Loucy (cell line): ENCODE results near the gene KRT3.

ENCODE experiments used
- H2AFZ ChIP-seq: fragments of 200-600 bp; sonication (generic); 2 replicates; pipeline ENCODE4 v1.6.0; 2016; ENCODE audit warnings: antibody characterized with exemption, mild to moderate bottlenecking, low read length, moderate library complexity
- H3F3A ChIP-seq: fragments of 200-600 bp; 2 replicates; pipeline ENCODE4 v1.6.0; 2016; ENCODE audit warnings: antibody characterized with exemption, low read depth, mild to moderate bottlenecking
- H3K27me3 ChIP-seq: fragments of 200-600 bp; sonication (generic); 2 replicates; pipeline ENCODE4 v1.6.1; 2014; ENCODE audit warnings: low read length, mild to moderate bottlenecking; ENCODE audit not compliant: insufficient read depth, poor library complexity, severe bottlenecking
- H3K36me3 ChIP-seq: fragments of 200-600 bp; sonication (generic); 2 replicates; pipeline ENCODE4 v1.6.1; 2016; ENCODE audit warnings: low read length; ENCODE audit not compliant: insufficient read depth
- H3K4me1 ChIP-seq: fragments of 200-600 bp; sonication (generic); 2 replicates; pipeline ENCODE4 v1.5.1; 2014; ENCODE audit warnings: low read length, mild to moderate bottlenecking; ENCODE audit not compliant: insufficient read depth, poor library complexity, severe bottlenecking
- H3K4me2 ChIP-seq: fragments of 200-600 bp; sonication (generic); 2 replicates; pipeline ENCODE4 v1.6.0; 2014; ENCODE audit warnings: antibody characterized with exemption, low read length, low read depth, mild to moderate bottlenecking; ENCODE audit not compliant: poor library complexity, severe bottlenecking
- H3K4me3 ChIP-seq: fragments of 200-600 bp; sonication (generic); 2 replicates; pipeline ENCODE4 v1.5.1; 2014; ENCODE audit warnings: low read length, mild to moderate bottlenecking, mixed read lengths; ENCODE audit not compliant: poor library complexity, severe bottlenecking
- H3K79me2 ChIP-seq: fragments of 200-600 bp; sonication (generic); 2 replicates; pipeline ENCODE4 v1.6.1; 2014; ENCODE audit warnings: low read length; ENCODE audit not compliant: insufficient read depth
- H3K9ac ChIP-seq: fragments of 200-600 bp; sonication (generic); 2 replicates; pipeline ENCODE4 v1.6.0; 2014; ENCODE audit warnings: mild to moderate bottlenecking, low read depth, low read length, moderate library complexity; ENCODE audit not compliant: poor library complexity, severe bottlenecking
- H3K9me2 ChIP-seq: fragments of 200-600 bp; sonication (generic); replicated peaks from 2 replicates; pipeline ENCODE4 v1.6.1; 2016; ENCODE audit warnings: low read depth, low read length, mixed read lengths
- H3K9me3 ChIP-seq: fragments of 200-600 bp; sonication (generic); 2 replicates; pipeline ENCODE4 v1.6.1; 2014; ENCODE audit warnings: mild to moderate bottlenecking, antibody characterized with exemption, low read length, low read depth; ENCODE audit not compliant: insufficient read depth
- H4K20me1 ChIP-seq: fragments of 200-600 bp; sonication (generic); 2 replicates; pipeline ENCODE4 v1.6.0; 2014; ENCODE audit warnings: antibody characterized with exemption, low read length, mild to moderate bottlenecking; ENCODE audit not compliant: insufficient read depth, poor library complexity, severe bottlenecking
- CTCF ChIP-seq: fragments of 200-600 bp; sonication (generic); conservative IDR thresholded peaks from 2 replicates; pipeline ENCODE4 v1.5.1; 2014; ENCODE audit warnings: mild to moderate bottlenecking, antibody characterized with exemption, low read length
- EZH2phosphoT487 ChIP-seq: fragments of 200-600 bp; IDR thresholded peaks from 2 replicates; pipeline ENCODE4 v1.6.1; 2018; ENCODE audit warnings: antibody characterized with exemption, mild to moderate bottlenecking, moderate library complexity, borderline replicate concordance

Gene KRT3

GRCh38 chr12:52826611-52827498, 30.9 kb upstream of the KRT3 start:
- no peaks in the 10 kb centered on the region for H4K20me1 ChIP-seq

GRCh38 chr12:52825961-52826360, 30.0 kb upstream of the KRT3 start:
- no peak overlapping the region for H3K9ac ChIP-seq
- no peaks in the 10 kb centered on the region for H3K79me2 ChIP-seq
- H3K36me3 ChIP-seq, result no peaks in the 10 kb centered on the region
- no peaks in the 10 kb centered on the region for H3K9me3 ChIP-seq
- no peak for TF ChIP-seq CTCF
- TF ChIP-seq EZH2phosphoT487, result no peak
- H3K27me3 ChIP-seq, result no peaks in the 10 kb centered on the region
- H3F3A ChIP-seq, result no peaks in the 10 kb centered on the region
- H3K4me3 ChIP-seq, result no peak overlapping the region
- H2AFZ ChIP-seq, result no peak overlapping the region
- no peaks in the 10 kb centered on the region for H4K20me1 ChIP-seq
- no peaks in the 10 kb centered on the region for H3K9me2 ChIP-seq
- no peak overlapping the region for H3K4me2 ChIP-seq
- H3K4me1 ChIP-seq, result peaks cover 5% of the 10 kb centered on the region

More at GRCh38 chr12:52826611-52827498, 30.9 kb upstream of the KRT3 start:
- H3K9ac ChIP-seq, result no peak overlapping the region
- no peaks in the 10 kb centered on the region for H3K36me3 ChIP-seq
- H3F3A ChIP-seq, result no peaks in the 10 kb centered on the region
- no peaks in the 10 kb centered on the region for H3K79me2 ChIP-seq
- no peaks in the 10 kb centered on the region for H3K27me3 ChIP-seq
- no peaks in the 10 kb centered on the region for H3K9me2 ChIP-seq
- no peak overlapping the region for H3K4me2 ChIP-seq
- no peak overlapping the region for H3K4me3 ChIP-seq
- H3K4me1 ChIP-seq, result peaks cover 5% of the 10 kb centered on the region
- H2AFZ ChIP-seq, result no peak overlapping the region
- no peak for TF ChIP-seq CTCF
- no peak for TF ChIP-seq EZH2phosphoT487
- H3K9me3 ChIP-seq, result no peaks in the 10 kb centered on the region

- no peak overlapping the region for H2AFZ ChIP-seq
- no peak overlapping the region for H3K9ac ChIP-seq
- no peak overlapping the region for H3K4me2 ChIP-seq
- no peaks in the 10 kb centered on the region for H3K9me2 ChIP-seq
- no peaks in the 10 kb centered on the region for H4K20me1 ChIP-seq
- H3F3A ChIP-seq, result no peaks in the 10 kb centered on the region
- H3K9me3 ChIP-seq, result no peaks in the 10 kb centered on the region
- no peaks in the 10 kb centered on the region for H3K27me3 ChIP-seq
- H3K79me2 ChIP-seq, result no peaks in the 10 kb centered on the region
- H3K4me1 ChIP-seq, result peaks cover 5% of the 10 kb centered on the region
- H3K4me3 ChIP-seq, result no peak overlapping the region
- no peaks in the 10 kb centered on the region for H3K36me3 ChIP-seq
- TF ChIP-seq EZH2phosphoT487 (no peak), CTCF (no peak)
These were observed 29.0 kb upstream of the KRT3 start for GRCh38 chr12:52824741-52825410.
